SU-DHL-6 (cell line): ENCODE data around the gene PDE6C.
A peak's percentile ranks its signal among the peaks of the same experiment; 100 is the strongest.

ENCODE experiments used
- H2AFZ ChIP-seq: fragments of 200-600 bp; sonication (generic); 2 replicates; pipeline ENCODE4 v1.6.1; 2014; ENCODE audit warnings: low read depth, mild to moderate bottlenecking, moderate library complexity, mixed read lengths, antibody characterized with exemption, low read length; ENCODE audit not compliant: severe bottlenecking
- H3F3A ChIP-seq: fragments of 200-600 bp; shearing (Covaris generic); 2 replicates; pipeline ENCODE4 v1.6.0; 2016; ENCODE audit warnings: antibody characterized with exemption, mild to moderate bottlenecking; ENCODE audit not compliant: insufficient read depth
- H3K27ac ChIP-seq: fragments of 200-600 bp; sonication (generic); 2 replicates; pipeline ENCODE4 v1.5.1; 2016; ENCODE audit warnings: low read depth, mild to moderate bottlenecking, low read length, moderate library complexity, mixed read lengths
- H3K27me3 ChIP-seq: fragments of 200-600 bp; sonication (generic), shearing (Covaris generic); 2 replicates; pipeline ENCODE4 v1.6.0; 2014; ENCODE audit warnings: mild to moderate bottlenecking, low read length
- H3K36me3 ChIP-seq: fragments of 200-600 bp; sonication (generic); 2 replicates; pipeline ENCODE4 v1.6.1; 2014; ENCODE audit warnings: mild to moderate bottlenecking, low read length, mixed read lengths
- H3K4me2 ChIP-seq: fragments of 300-600, 200-600 bp; shearing (Covaris generic), sonication (generic); 2 replicates; pipeline ENCODE4 v1.6.0; 2014; ENCODE audit warnings: low read length, low read depth, mild to moderate bottlenecking; ENCODE audit not compliant: poor library complexity, severe bottlenecking
- H3K4me3 ChIP-seq: fragments of 200-600 bp; sonication (generic); 2 replicates; pipeline ENCODE4 v1.5.1; 2014; ENCODE audit warnings: antibody characterized with exemption, low read length, mild to moderate bottlenecking, mixed read lengths; ENCODE audit not compliant: insufficient read depth, poor library complexity, severe bottlenecking
- H3K79me2 ChIP-seq: fragments of 200-600 bp; sonication (generic); 2 replicates; pipeline ENCODE4 v1.6.1; 2014; ENCODE audit warnings: mild to moderate bottlenecking, low read length, moderate library complexity; ENCODE audit not compliant: insufficient read depth
- H3K9ac ChIP-seq: fragments of 200-600 bp; sonication (generic); 2 replicates; pipeline ENCODE4 v1.7.0; 2014; ENCODE audit warnings: mild to moderate bottlenecking, low read length
- H3K9me2 ChIP-seq: fragments of 200-600 bp; sonication (generic); replicated peaks from 2 replicates; pipeline ENCODE4 v1.6.1; 2014; ENCODE audit warnings: low read length; ENCODE audit not compliant: insufficient read depth
- H3K9me3 ChIP-seq: fragments of 200-600 bp; sonication (generic); 2 replicates; pipeline ENCODE4 v1.6.1; 2014; ENCODE audit warnings: low read length, mixed read lengths; ENCODE audit not compliant: insufficient read depth
- H4K20me1 ChIP-seq: fragments of 200-600 bp; sonication (generic); 2 replicates; pipeline ENCODE4 v1.6.1; 2014; ENCODE audit warnings: low read depth, mild to moderate bottlenecking, antibody characterized with exemption, low read length, moderate library complexity, mixed read lengths
- EZH2phosphoT487 ChIP-seq: fragments of 200-600 bp; sonication (generic), shearing (Covaris generic); conservative IDR thresholded peaks from 2 replicates; pipeline ENCODE4 v1.6.1; 2018; ENCODE audit warnings: mild to moderate bottlenecking, antibody characterized with exemption, low read length, moderate library complexity, mixed read lengths
- TF ChIP-seq, protein P1 (sequence below): fragments of 200-600 bp; sonication (generic); IDR thresholded peaks from one replicate; pipeline ENCODE4 v1.5.1; 2017; ENCODE audit warnings: antibody characterized with exemption, mild to moderate bottlenecking, low read length, moderate library complexity; ENCODE audit not compliant: insufficient read depth, poor library complexity, severe bottlenecking

Gene PDE6C

DNA sequence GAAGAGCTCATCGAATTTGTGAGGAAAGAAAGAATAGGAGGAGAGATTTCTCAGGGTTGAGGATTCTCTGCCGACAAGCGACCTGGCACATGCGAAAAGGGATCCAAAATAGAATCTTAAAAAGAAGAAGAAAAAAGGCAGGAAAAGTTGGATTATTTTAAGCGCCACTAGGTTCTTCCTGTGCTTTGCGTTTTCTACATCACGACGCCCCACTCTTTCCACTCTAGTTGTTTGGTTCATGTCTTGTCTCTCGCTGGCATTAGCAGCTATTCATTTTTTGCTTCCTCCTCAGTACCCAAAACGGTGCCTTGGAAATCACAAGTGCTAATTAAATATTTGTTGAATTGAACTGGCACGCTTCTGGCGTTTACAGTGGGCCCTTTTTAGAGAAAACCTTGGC is 90.7 kb downstream of the PDE6C start:
- peak overlapping the region; percentile 71 for H3K9ac ChIP-seq
- TF ChIP-seq, protein P1, sequence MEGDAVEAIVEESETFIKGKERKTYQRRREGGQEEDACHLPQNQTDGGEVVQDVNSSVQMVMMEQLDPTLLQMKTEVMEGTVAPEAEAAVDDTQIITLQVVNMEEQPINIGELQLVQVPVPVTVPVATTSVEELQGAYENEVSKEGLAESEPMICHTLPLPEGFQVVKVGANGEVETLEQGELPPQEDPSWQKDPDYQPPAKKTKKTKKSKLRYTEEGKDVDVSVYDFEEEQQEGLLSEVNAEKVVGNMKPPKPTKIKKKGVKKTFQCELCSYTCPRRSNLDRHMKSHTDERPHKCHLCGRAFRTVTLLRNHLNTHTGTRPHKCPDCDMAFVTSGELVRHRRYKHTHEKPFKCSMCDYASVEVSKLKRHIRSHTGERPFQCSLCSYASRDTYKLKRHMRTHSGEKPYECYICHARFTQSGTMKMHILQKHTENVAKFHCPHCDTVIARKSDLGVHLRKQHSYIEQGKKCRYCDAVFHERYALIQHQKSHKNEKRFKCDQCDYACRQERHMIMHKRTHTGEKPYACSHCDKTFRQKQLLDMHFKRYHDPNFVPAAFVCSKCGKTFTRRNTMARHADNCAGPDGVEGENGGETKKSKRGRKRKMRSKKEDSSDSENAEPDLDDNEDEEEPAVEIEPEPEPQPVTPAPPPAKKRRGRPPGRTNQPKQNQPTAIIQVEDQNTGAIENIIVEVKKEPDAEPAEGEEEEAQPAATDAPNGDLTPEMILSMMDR, result no peak
- TF ChIP-seq EZH2phosphoT487, result no peak
- H2AFZ ChIP-seq, result peak overlapping the region; percentile 99
- H3K4me3 ChIP-seq, result peak overlapping the region; percentile 87
- peaks cover 9% of the 10 kb centered on the region; the same call in 1 of the 2 replicates for H3F3A ChIP-seq
- no peaks in the 10 kb centered on the region for H3K9me2 ChIP-seq
- H4K20me1 ChIP-seq, result no peaks in the 10 kb centered on the region
- H3K9me3 ChIP-seq, result no peaks in the 10 kb centered on the region
- H3K27me3 ChIP-seq, result no peaks in the 10 kb centered on the region
- peaks cover 17% of the 10 kb centered on the region; the same call in 1 of the 2 replicates for H3K36me3 ChIP-seq
- peaks cover 5% of the 10 kb centered on the region; the same call in 1 of the 2 replicates for H3K79me2 ChIP-seq
- H3K27ac ChIP-seq, result peak overlapping the region; percentile 43
- peak overlapping the region; percentile 94 for H3K4me2 ChIP-seq

DNA sequence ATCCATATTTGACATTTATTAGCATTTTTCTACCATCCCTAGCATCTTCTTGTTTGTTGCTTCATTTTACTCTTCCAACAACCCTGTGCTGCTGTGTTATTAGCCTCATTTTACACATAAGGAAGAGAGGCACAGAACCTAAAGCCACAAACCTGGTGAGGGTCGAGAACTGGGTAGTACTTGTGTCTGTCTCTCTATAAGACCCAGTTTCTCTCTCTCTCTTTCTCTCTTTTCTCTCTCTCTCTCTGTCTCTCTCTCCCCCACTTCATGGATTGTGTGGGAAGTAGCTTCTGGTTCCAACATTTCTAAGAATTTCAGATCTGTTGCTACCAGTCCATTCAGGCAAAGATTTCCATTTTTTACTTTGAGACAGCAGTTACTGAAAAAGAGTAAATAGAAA is 91.5 kb downstream of the PDE6C start:
- H3K27me3 ChIP-seq, result no peaks in the 10 kb centered on the region
- no peak overlapping the region for H3K9ac ChIP-seq
- H3F3A ChIP-seq, result peaks cover 9% of the 10 kb centered on the region; the same call in 1 of the 2 replicates
- peaks cover 5% of the 10 kb centered on the region; the same call in 1 of the 2 replicates for H3K79me2 ChIP-seq
- H2AFZ ChIP-seq, result peak overlapping the region; percentile 99
- peak overlapping the region; percentile 94 for H3K4me2 ChIP-seq
- H3K9me2 ChIP-seq, result no peaks in the 10 kb centered on the region
- H3K27ac ChIP-seq, result no peak overlapping the region
- no peak for TF ChIP-seq EZH2phosphoT487
- TF ChIP-seq, protein P1, result no peak
- H3K4me3 ChIP-seq, result no peak overlapping the region
- H4K20me1 ChIP-seq, result no peaks in the 10 kb centered on the region
- no peaks in the 10 kb centered on the region for H3K9me3 ChIP-seq
- peaks cover 11% of the 10 kb centered on the region; the same call in 1 of the 2 replicates for H3K36me3 ChIP-seq

DNA sequence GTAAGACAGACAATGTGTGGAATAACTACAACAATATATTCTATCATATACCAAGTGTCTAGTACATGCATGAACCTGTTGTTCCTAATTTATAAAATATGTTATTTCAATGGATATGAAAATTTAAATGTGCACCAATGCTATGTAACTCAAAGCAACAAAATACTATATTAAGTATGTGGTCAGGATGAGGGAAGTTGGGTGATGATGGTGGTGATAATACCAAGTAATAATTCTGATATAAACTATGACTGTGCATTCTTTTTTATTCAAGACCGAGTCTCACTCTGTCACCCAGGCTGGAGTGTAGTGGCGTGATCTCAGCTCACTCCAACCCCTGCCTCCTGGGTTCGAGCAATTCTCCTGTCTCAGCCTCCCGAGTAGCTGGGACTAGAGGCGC is 92.1 kb downstream of the PDE6C start:
- peaks cover 5% of the 10 kb centered on the region; the same call in 1 of the 2 replicates for H3K79me2 ChIP-seq
- no peaks in the 10 kb centered on the region for H3K27me3 ChIP-seq
- H3K9ac ChIP-seq, result no peak overlapping the region
- H3K4me2 ChIP-seq, result no peak overlapping the region
- H3K27ac ChIP-seq, result no peak overlapping the region
- peak overlapping the region; percentile 99 for H2AFZ ChIP-seq
- no peaks in the 10 kb centered on the region for H3K9me3 ChIP-seq
- no peak overlapping the region for H3K4me3 ChIP-seq
- H4K20me1 ChIP-seq, result no peaks in the 10 kb centered on the region
- H3F3A ChIP-seq, result peaks cover 9% of the 10 kb centered on the region; the same call in 1 of the 2 replicates
- H3K36me3 ChIP-seq, result peaks cover 5% of the 10 kb centered on the region; the same call in 1 of the 2 replicates
- no peaks in the 10 kb centered on the region for H3K9me2 ChIP-seq
- TF ChIP-seq, protein P1, result no peak
- no peak for TF ChIP-seq EZH2phosphoT487
